H54 (cell line): Measurements from ENCODE around the gene MLH3.
"Not testable (repeated sequence)": the region's sequence is repeated elsewhere in the genome, so short reads cannot be mapped to it uniquely, and the experiment has no call there.

Source experiments
- DNase-seq: peaks from one replicate; pipeline ENCODE4 v3.0.0; 2011; ENCODE audit warnings: low spot score, mixed read lengths; ENCODE audit not compliant: insufficient read length
- FAIRE-seq: peaks from 3 replicates; lab custom pipeline; 2011; peaks lifted over from hg19 to GRCh38; lab: Jason Lieb, UNC
- POLR2A ChIP-seq: IDR thresholded peaks from 2 replicates; pipeline ENCODE4 v1.6.1; 2011; ENCODE audit warnings: low read depth, mild to moderate bottlenecking, low read length

Gene MLH3

DNA sequence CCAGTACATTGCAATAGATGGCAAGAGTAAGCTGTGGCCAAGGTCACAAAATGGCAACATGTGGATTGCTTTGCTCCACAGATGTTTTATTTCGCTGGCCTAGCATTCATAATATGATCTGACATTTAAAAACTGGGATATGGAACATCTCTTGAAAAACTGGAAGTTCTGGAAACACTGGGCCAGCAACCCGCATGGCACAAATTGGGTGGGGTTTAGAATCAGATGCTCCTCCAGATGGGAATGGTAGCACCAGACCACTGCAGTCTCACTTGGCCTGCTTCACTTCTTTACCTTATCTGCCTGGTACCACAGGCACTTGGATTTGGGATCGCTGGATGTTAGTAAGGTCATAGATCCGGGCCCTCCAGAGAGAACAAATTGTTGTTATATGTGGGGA lies 28.3 kb upstream of the MLH3 start:
- FAIRE-seq = no peak
- TF ChIP-seq POLR2A = no peak

DNA sequence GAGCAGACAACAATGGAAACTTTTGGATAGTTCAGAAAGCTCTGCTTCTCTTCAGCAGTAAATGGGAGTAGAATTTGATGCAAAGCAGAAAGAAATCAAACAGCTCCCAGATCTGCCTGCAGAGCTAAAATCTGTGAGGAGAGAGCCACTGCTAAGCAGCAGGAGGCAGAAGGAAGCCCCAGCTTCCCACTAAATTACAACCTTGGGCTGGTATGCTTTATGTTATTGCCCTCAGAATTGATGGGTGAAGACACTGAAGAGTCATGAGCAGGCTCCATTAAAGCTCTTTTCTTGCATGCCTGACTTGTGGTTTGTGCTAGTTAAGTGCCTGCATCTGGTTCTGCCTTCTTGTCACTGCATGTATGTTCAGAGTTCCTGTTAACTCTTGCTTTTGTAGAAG lies 26.5 kb upstream of the MLH3 start:
- DNase-seq (no peak), FAIRE-seq (no peak)
- no peak for TF ChIP-seq POLR2A

More for the DNA sequence above, 28.3 kb upstream of the MLH3 start:
- DNase-seq = no peak

DNA sequence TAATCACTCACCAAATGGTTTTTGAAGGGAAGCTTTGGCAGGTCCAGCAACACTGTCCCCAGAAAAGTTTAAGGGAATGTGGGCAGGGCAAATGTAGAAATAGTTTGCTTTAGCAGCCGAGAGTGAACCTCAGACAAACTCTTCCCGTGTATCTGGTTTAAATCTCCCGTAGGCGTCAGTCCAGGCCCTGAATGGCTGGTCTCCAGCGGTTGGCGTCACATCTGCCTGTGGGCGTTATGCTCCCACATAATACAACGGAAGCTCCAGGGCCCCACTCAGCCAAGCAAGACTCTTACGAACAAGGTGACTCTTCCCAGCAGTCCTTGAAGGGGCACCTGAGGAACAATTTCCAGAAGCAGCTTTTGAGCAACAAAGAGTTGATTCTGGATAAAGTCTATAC lies 19.1 kb upstream of the MLH3 start:
- DNase-seq (no peak), FAIRE-seq (no peak)
- no peak for TF ChIP-seq POLR2A

DNA sequence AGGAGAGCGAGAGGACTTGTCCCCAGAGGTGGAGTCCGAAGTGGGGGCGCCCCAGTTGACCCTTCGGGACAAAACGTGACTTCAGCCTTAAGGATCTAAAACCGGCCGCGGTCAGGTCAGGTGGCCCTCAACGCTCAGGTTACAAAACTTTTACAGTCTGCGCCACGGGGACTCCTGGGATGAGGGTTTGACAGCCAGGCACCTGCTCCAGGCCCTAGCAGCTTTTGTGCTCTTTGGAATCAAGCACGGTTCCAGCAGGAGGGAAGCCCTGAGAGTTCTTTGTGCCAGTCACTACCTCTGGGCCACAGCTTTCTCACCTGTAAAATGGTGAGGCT lies 18.5 kb upstream of the MLH3 start:
- DNase-seq = no peak
- no peak for FAIRE-seq
- TF ChIP-seq POLR2A = no peak

DNA sequence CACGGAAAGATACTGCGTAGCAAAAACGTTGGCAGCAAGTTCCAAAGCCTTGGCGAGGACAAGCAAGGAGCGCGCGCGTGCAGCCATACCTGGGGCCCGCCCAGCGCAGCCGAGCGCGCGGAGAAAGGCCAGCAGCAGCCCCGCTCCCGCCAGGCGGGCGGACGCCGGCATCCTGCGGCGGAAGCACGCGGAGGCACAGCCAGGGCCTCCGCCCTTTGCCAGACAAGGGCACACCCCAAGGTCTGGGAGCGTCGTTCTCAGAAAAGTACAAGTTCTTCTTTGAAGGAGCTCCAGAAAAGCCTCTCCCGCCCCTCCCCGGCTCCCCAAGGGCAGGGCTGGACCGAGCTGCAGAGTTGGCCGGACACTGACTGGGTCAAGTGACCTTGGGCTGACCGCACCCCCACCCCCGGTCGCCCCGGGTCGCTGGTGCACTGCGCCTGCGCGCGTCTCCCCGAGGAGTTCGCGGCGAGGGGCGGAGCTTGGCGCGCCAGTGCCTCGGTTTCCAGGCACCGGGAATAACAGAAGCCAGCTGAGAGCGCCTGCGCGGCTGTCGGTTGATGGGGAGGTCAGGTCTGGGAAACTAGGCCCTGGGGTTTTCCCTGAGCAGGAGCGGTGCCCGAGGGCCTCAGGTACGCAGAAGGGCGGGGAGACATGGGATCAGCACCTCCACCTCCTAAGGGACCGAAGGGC lies 18.0 kb upstream of the MLH3 start, which contains the start of gene ZC2HC1C:
Gene ZC2HC1C (plus strand): TSS at position 521 of the 690 bp plus-strand sequence. CDS start 933 bp downstream, outside the sequence.
- TF ChIP-seq POLR2A = peak; percentile 12; the same call in 1 of the 2 replicates
- DNase-seq (peak; percentile 69), FAIRE-seq (no peak)

DNA sequence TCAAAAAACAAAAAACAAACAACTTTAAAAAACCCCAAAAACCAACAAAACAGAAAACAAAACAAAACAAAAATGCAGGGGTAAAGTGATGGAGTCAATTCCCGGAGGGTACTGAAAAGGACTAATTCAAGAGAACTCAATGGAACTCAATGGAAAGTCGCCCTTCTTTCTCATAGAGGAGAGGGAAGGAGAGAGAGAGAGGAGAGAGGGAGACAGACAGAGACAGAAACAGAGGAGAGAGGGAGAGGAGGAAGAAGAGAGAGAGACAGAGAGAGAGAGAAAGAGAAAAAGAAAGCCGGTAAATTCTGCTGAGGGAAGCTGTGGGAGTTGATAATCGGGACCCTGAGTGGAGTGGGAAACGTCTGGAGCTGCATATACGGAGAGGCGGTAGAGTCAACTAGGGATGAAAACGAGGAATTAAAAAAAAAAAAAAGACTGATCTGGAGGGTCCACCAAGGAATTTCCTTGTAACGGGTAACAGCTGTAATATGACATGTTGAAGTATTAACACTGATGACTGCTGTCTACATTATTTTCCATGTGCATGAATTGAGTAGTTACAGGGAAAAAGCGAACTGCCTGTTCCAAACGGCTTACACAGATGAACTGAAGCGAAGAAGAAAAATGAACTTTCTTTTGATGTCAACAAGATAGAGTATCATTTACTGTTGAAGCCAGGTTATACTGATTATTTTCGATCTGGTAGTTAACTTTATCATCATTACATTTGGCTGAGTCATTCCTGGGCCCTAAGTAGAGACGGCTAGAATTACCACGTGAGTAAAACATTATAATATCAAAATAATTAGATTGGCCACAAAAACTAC lies 17.2 kb upstream of the MLH3 start:
- peak; percentile 15 for FAIRE-seq
- TF ChIP-seq POLR2A = no peak
- no peak for DNase-seq

DNA sequence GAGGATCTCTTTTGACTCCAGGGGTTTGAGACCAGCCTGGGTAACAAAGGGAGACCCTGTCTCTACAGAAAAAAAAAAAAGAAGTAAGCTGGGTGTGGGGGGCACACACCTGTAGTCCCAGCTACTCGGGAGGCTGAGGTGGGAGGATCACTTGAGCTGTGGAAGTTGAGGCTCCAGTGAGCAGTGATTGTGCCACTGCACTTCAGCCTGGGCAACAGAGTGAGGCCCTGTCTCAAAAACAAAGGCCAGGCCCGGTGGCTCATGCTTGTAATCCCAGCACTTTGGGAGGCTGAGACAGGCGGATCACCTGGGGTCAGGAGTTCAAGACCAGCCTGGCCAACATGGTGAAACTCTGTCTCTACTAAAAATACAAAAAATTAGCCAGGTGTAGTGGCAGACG lies 16.5 kb upstream of the MLH3 start:
- FAIRE-seq, DNase-seq: not testable (repeated sequence)

DNA sequence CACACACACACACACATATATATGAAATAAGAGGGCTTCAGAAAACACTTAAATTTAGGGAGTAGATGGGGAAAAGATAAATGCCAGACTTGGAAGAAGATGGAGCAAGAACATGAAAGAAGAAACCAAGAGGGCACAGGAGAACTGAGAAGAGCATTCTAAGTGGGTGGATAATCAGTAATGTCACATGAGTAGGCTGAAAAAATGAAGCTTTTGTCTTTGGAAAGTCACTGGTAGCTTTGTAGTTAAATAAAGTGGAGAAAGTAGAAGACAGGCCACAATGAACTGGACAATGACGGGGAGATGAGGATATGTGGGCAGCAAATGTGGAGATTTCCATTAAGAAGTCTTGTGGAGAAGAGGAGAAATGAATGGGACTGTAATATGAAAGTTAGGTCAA lies 15.9 kb upstream of the MLH3 start:
- no peak for TF ChIP-seq POLR2A
- no peak for FAIRE-seq
- DNase-seq = no peak

DNA sequence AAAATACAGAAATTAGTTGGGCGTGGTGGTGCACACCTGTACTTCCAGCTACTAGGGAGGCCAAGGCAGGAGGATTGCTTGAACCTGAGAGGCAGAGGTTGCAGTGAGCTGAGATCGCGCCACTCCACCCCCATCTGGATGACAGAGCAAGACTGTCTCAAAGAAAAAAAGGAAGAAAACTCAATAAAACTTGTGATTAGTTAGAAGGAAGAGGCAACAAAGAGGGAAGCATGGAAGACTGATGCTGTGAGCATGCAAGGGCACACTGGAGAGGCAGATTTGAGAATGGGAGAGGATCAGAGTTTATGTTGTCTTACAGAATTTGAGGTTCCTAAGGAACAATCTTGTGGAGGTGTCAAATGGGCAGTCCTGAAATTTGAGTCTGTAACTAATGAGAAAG lies 15.4 kb upstream of the MLH3 start:
- no peak for DNase-seq
- no peak for TF ChIP-seq POLR2A
- no peak for FAIRE-seq

DNA sequence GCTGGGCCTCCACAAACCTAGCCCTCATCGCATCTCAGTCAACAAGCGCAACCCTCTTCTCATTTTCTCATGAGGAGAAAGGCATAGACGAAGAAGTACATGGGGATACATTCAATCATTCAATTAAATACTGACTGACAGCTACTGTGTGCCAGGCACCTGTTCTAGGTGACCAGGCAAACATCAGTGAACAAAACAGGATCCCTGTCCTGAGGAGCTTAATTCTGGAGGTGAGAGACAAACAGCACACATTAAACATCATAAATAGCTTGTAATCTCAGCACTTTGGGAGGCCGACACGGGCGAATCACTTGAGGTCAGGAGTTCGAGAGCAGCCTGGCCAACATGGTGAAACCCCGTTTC lies 12.9 kb upstream of the MLH3 start:
- FAIRE-seq = no peak
- DNase-seq = no peak
- no peak for TF ChIP-seq POLR2A

DNA sequence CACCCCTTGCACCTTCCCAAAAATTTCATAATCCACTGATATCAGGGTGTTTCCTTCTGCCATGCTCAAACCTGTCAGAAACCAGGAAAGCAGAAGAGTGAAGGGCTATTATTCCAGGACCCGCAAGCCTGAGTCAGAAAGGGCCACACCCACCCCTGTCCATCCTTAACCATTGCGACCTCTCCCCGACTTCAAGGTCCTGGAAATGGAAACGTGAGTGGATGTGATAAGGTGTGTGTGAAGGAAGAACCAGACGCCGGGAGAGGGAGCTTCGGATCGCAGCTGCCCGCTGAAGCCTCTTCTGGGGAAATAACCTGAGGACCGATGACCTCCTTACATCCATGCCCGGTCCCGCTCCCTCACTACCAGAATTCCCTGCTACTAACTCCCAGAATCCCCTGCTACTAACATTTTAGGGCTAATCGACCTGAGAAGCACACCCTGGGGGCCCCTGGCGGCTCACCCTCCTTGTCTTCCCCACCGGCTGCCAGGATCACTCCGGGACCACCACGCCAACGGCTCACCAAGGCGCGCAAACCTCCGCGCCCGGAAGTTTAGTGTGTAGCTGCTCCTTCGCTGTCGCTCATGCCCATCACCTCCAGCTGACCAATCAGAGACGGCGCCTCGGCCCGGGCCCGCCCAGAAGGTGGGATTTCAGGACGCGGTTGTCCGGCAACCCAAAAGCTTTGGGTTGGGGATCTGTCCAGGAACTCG lies 12.4 kb upstream of the MLH3 start, which contains the start of gene ACYP1:
Gene ACYP1 (minus strand): TSS at position 534 of the 714 bp plus-strand sequence. CDS start 471 bp downstream, at position 63.
- TF ChIP-seq POLR2A = peak; percentile 50
- DNase-seq (peak; percentile 53), FAIRE-seq (peak; percentile 87)

DNA sequence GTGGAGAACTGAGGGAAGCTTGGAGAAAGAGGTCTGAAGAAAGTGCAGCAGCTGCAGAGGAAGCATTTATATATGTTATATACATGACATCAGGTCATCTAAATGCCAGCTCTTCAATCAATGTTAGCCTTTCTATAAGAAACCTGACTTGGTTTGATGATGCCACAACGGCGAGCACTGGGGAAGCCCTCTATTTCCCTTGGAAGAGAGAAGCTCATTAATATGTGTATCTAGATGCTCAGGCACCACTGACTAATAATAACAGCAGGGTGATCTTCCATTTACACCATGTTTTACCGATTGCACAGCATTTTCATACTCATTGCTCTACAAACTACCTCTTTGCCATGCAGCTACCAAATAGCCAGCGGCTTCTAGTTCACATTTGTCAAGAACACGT lies 11.7 kb upstream of the MLH3 start:
- DNase-seq (no peak), FAIRE-seq (no peak)
- TF ChIP-seq POLR2A = no peak

DNA sequence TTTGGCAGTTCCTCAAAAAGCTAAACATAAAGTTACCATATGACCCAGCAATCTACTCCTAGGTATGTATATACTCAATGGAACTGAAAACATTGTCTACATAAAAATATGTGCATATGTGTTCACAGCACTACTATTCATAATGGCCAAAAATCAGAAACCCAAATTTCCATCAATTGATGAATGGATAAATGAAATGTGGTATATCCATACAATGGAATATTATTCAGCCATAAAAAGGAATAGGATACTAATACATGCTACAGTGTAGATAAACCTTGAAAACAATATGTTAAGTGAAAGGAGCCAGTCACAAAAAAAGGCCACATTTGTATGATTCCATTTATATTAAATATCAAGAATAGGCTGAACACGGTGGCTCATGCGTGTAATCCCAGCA lies 9.2 kb upstream of the MLH3 start:
- FAIRE-seq (no peak), DNase-seq (no peak)
- no peak for TF ChIP-seq POLR2A

DNA sequence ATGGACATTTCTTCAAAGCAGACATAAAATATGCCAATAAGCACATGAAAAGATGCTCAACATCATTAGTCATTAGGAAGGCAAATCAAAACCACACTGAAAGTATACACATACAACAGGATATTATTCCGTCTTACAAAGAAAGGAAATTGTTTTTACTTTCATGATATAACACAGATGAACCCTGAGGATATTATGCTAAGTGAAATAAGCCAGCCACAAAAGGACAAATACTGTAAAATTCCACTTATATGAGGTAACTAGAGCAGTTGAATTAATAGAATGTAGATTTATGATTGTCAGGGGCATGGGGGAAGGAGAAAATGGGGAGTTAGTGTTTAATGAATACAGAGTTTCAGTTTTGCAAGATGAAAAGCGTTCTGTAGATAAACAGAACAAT lies 8.4 kb upstream of the MLH3 start:
- no peak for DNase-seq
- TF ChIP-seq POLR2A = no peak
- FAIRE-seq = no peak
